Osteocyte (in vitro differentiated cells): ENCODE data around the gene TTLL10. TPM values are rescaled to one million over a fixed set of nuclear protein-coding genes. Genes with fewer than 3 reads are reported as not detected.

Experiments
- DNase-seq: peaks from one replicate; pipeline ENCODE4 v3.0.0; 2021; ENCODE audit warnings: mixed read lengths; ENCODE audit not compliant: unreplicated experiment; ENCODE audit errors: extremely low spot score
- H3K27ac Mint-ChIP-seq: one replicate; pipeline ENCODE4 v1.8.0; 2021; ENCODE audit warnings: mild to moderate bottlenecking, mixed read lengths; ENCODE audit not compliant: unreplicated experiment
- H3K27me3 Mint-ChIP-seq: one replicate; pipeline ENCODE4 v1.8.0; 2021; ENCODE audit warnings: mixed read lengths; ENCODE audit not compliant: unreplicated experiment
- H3K36me3 Mint-ChIP-seq: one replicate; pipeline ENCODE4 v1.8.0; 2021; ENCODE audit warnings: mixed read lengths; ENCODE audit not compliant: unreplicated experiment
- H3K4me1 Mint-ChIP-seq: one replicate; pipeline ENCODE4 v1.8.0; 2021; ENCODE audit warnings: mixed read lengths; ENCODE audit not compliant: unreplicated experiment
- H3K4me3 Mint-ChIP-seq: one replicate; pipeline ENCODE4 v1.8.0; 2021; ENCODE audit warnings: mild to moderate bottlenecking, moderate library complexity, mixed read lengths; ENCODE audit not compliant: unreplicated experiment
- H3K9me3 Mint-ChIP-seq: one replicate; pipeline ENCODE4 v1.8.0; 2021; ENCODE audit warnings: mixed read lengths; ENCODE audit not compliant: unreplicated experiment
- total RNA-seq: library from RNA; stranded (reverse); gene quantifications from 2 replicates; pipeline ENCODE4 v1.2.1, GENCODE V29; 2021
- TF ChIP-seq, protein P1 (sequence below): fragments of 200-600 bp; sonication (generic); IDR thresholded peaks from 2 replicates; pipeline ENCODE4 v1.5.0; 2021; ENCODE audit warnings: antibody characterized with exemption, mild to moderate bottlenecking, moderate library complexity

TTLL10 gene
- total RNA-seq, 1 donor from 2014 or later: not detected

DNA sequence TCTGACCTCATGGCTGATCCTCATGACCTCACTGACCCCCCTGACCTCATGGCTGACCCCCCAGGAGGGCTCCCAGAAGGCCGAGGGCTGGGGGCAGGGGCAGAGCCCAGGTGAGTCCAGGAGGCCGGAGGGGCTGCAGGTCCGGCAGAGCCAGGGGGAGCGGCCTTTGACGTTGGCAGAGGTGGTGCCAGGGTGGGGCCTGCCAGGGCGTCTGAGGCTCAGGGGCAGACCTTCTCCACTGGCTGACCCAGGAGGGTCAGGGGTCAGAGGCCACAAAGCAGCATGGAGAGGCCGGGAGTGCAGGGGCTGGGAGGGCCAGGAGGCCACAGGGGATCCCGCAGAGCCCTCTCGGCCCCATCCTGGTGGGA, 28.1 kb upstream of the TTLL10 start:
- H3K4me3 Mint-ChIP-seq: no peak overlapping the region
- H3K27ac Mint-ChIP-seq: no peak overlapping the region
- H3K36me3 Mint-ChIP-seq: no peaks in the 10 kb centered on the region

DNA sequence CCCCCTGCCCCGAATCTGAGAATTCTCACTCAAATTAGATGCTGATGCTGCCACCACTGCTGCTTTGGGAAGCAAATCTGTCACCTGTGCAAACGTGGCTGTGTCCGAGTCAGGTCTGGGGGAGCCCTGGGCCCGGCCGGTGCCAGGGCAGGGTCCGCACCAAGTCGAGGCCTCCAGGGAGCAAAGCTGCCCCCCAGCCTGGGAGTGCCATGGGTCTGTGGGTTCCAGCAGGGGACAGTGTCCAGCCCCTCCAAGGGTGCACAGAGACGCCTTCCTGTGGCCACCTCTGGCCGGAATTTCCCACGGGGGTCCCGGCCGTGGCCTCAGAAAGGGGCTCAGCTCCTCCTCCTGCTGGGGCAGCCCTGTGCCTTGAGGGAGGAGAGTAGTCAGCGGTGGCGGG, 27.7 kb upstream of the TTLL10 start:
- no peak overlapping the region for H3K27ac Mint-ChIP-seq
- no peak overlapping the region for H3K4me3 Mint-ChIP-seq
- TF ChIP-seq, protein P1, sequence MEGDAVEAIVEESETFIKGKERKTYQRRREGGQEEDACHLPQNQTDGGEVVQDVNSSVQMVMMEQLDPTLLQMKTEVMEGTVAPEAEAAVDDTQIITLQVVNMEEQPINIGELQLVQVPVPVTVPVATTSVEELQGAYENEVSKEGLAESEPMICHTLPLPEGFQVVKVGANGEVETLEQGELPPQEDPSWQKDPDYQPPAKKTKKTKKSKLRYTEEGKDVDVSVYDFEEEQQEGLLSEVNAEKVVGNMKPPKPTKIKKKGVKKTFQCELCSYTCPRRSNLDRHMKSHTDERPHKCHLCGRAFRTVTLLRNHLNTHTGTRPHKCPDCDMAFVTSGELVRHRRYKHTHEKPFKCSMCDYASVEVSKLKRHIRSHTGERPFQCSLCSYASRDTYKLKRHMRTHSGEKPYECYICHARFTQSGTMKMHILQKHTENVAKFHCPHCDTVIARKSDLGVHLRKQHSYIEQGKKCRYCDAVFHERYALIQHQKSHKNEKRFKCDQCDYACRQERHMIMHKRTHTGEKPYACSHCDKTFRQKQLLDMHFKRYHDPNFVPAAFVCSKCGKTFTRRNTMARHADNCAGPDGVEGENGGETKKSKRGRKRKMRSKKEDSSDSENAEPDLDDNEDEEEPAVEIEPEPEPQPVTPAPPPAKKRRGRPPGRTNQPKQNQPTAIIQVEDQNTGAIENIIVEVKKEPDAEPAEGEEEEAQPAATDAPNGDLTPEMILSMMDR: no peak
- no peaks in the 10 kb centered on the region for H3K36me3 Mint-ChIP-seq
- no peaks in the 10 kb centered on the region for H3K9me3 Mint-ChIP-seq
- DNase-seq: no peak
- H3K4me1 Mint-ChIP-seq: peaks cover 3% of the 10 kb centered on the region
- H3K27me3 Mint-ChIP-seq: peaks cover 2% of the 10 kb centered on the region

More for the DNA sequence above, 28.1 kb upstream of the TTLL10 start:
- no peaks in the 10 kb centered on the region for H3K9me3 Mint-ChIP-seq
- H3K4me1 Mint-ChIP-seq: peaks cover 3% of the 10 kb centered on the region
- DNase-seq: no peak
- H3K27me3 Mint-ChIP-seq: peaks cover 2% of the 10 kb centered on the region
- TF ChIP-seq, protein P1: no peak

DNA sequence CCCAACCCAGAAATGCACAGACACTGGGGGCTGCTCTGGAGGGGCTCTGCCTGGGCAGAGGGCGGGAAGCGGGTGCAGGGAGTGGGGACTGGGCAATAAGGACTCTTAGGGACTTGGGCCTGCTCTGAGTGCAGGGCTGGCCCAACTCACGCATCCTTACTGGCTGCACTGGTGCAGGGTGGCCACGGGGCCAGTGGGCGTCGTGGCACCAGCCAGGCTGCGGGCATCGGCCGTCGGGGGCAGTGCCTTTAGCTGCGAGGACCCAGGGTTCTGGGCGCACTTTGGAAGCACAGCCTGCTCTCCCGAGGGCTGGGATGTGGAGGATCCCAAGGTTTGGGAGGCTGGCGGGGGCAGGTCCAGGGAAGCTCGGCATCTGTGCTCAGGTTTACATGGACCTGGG, 27.1 kb upstream of the TTLL10 start:
- Mint-ChIP-seq H3K4me3 (no peak overlapping the region), H3K36me3 (no peaks in the 10 kb centered on the region), H3K9me3 (no peaks in the 10 kb centered on the region), H3K4me1 (peaks cover 3% of the 10 kb centered on the region), H3K27me3 (peaks cover 2% of the 10 kb centered on the region), H3K27ac (no peak overlapping the region)
- no peak for DNase-seq
- TF ChIP-seq, protein P1: no peak

DNA sequence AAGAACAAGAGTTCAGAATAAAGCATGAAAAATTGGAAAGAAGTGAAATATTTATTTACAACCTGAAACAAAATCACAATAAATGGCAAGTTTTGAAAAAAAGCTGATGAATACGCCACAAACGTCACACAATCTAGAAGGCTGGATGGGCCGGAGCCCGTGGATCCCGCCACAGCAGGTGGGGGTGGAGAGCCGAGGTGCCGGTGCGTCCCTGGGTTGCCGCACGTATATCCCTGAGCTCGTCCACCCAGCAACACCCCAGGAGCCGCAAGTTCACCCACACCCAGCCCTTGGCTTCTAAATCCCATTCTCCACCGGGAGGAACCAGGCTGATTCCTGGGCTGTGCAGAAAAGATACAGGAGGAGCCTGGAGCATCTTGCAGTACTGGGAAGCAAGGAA, 25.6 kb upstream of the TTLL10 start:
- Mint-ChIP-seq H3K27me3 (peaks cover 2% of the 10 kb centered on the region), H3K36me3 (no peaks in the 10 kb centered on the region), H3K4me3 (no peak overlapping the region), H3K9me3 (peaks cover 7% of the 10 kb centered on the region), H3K4me1 (peaks cover 3% of the 10 kb centered on the region), H3K27ac (no peak overlapping the region)
- no peak for DNase-seq
- TF ChIP-seq, protein P1: no peak

DNA sequence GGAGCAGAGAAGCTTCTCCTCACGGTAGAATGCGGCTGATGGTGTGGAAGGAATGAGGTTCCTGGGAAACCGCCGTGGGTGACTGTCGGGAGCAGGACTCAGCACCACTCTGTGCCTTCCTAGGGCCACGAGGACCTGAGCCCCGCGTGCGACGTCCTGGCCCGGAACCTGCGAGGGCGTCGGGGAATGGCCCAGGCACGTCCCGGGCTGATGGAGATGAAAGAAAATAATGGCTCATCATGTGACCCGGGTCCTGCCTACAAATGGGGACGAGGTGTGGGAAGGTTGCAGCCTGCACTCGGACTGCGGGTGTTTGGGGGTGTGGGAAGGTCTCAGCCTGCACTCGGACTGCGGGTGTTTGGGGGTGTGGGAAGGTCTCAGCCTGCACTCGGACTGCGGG, 25.1 kb upstream of the TTLL10 start:
- peaks cover 3% of the 10 kb centered on the region for H3K4me1 Mint-ChIP-seq
- no peaks in the 10 kb centered on the region for H3K36me3 Mint-ChIP-seq
- peaks cover 2% of the 10 kb centered on the region for H3K27me3 Mint-ChIP-seq
- H3K4me3 Mint-ChIP-seq: no peak overlapping the region
- H3K27ac Mint-ChIP-seq: no peak overlapping the region
- DNase-seq: no peak
- peaks cover 12% of the 10 kb centered on the region for H3K9me3 Mint-ChIP-seq
- TF ChIP-seq, protein P1: no peak
